ENCODE measurements around the gene RNF183.

RNF183 gene

GRCh38 chr9:113311961-113312360 lies 8.8 kb upstream of the RNF183 start:
- 60% methylated on average over 1 of the region's 3 CpGs for WGBS
- no peak overlapping the region for H3K14ac ChIP-seq (ENCODE audit: low read length in 2 of 2)
- H3K4me2 ChIP-seq (ENCODE audit: low read length, poor library complexity, severe bottlenecking), result no peak overlapping the region
- no peak overlapping the region for H2BK120ac ChIP-seq (ENCODE audit: low read depth, low read length)
- H3K9ac ChIP-seq (ENCODE audit: low read length), result no peak overlapping the region
- H2BK5ac ChIP-seq (ENCODE audit: low read depth, low read length, poor library complexity, severe bottlenecking), result no peak overlapping the region
- H3K18ac ChIP-seq (ENCODE audit: low read depth in 1 of 2, low read length in 2 of 2), result peak overlapping the region in 1 of 2 experiments; percentile 34
- no peaks in the 10 kb centered on the region for H3K27me3 ChIP-seq (ENCODE audit: control insufficient read depth in 1 of 2, insufficient read depth in 1 of 2, low read length in 2 of 2)
- DNase-seq, result no peak
- no peak overlapping the region for H3K23ac ChIP-seq (ENCODE audit: low read length in 2 of 2)
- no peak overlapping the region for H2BK12ac ChIP-seq (ENCODE audit: low read length in 2 of 2)
- H3K4ac ChIP-seq (ENCODE audit: low read depth in 1 of 2, low read length in 2 of 2), result no peak overlapping the region
- no peaks in the 10 kb centered on the region for H3K79me1 ChIP-seq (replicated peaks; ENCODE audit: low read length, poor library complexity, severe bottlenecking)
- H3K4me1 ChIP-seq (ENCODE audit: control insufficient read depth, insufficient read depth, low read depth, low read length), result peaks cover 4% of the 10 kb centered on the region
- no peaks in the 10 kb centered on the region for H3K9me3 ChIP-seq (ENCODE audit: control insufficient read depth, low read length)
- H2AFZ ChIP-seq (ENCODE audit: low read depth, low read length), result no peak overlapping the region
- H4K91ac ChIP-seq (ENCODE audit: low read length), result no peak overlapping the region
- H3K36me3 ChIP-seq (ENCODE audit: control insufficient read depth in 1 of 2, insufficient read depth in 2 of 2, low read depth in 1 of 2, low read length in 2 of 2), result peaks cover 0 to 8% of the 10 kb centered on the region in 2 experiments
- no peak overlapping the region for H2BK15ac ChIP-seq (ENCODE audit: low read depth, poor library complexity, severe bottlenecking)
- H2AK5ac ChIP-seq (ENCODE audit: low read length, severe bottlenecking), result no peak overlapping the region
- no peak overlapping the region for H3K27ac ChIP-seq (ENCODE audit: low read length, poor library complexity, severe bottlenecking)
- no peak overlapping the region for H3K4me3 ChIP-seq (ENCODE audit: insufficient read depth in 1 of 2, low read depth in 1 of 2, low read length in 2 of 2)
- H4K8ac ChIP-seq (ENCODE audit: low read length), result no peak overlapping the region

GRCh38 chr9:113310538-113310937 lies 7.4 kb upstream of the RNF183 start:
- Histone ChIP-seq H3K4me3 (ENCODE audit: insufficient read depth in 1 of 2, low read depth in 1 of 2, low read length in 2 of 2) (no peak overlapping the region), H3K27ac (ENCODE audit: low read length, poor library complexity, severe bottlenecking) (no peak overlapping the region), H2AFZ (ENCODE audit: low read depth, low read length) (no peak overlapping the region), H3K18ac (ENCODE audit: low read depth in 1 of 2, low read length in 2 of 2) (no peak overlapping the region), H3K14ac (ENCODE audit: low read length in 2 of 2) (no peak overlapping the region), H3K36me3 (ENCODE audit: control insufficient read depth in 1 of 2, insufficient read depth in 2 of 2, low read depth in 1 of 2, low read length in 2 of 2) (peaks cover 0 to 2% of the 10 kb centered on the region in 2 experiments), H3K9me3 (ENCODE audit: control insufficient read depth, low read length) (no peaks in the 10 kb centered on the region), H3K4me2 (ENCODE audit: low read length, poor library complexity, severe bottlenecking) (no peak overlapping the region), H3K4ac (ENCODE audit: low read depth in 1 of 2, low read length in 2 of 2) (no peak overlapping the region), H2BK15ac (ENCODE audit: low read depth, poor library complexity, severe bottlenecking) (no peak overlapping the region), H2BK5ac (ENCODE audit: low read depth, low read length, poor library complexity, severe bottlenecking) (no peak overlapping the region), H3K79me1 (replicated peaks; ENCODE audit: low read length, poor library complexity, severe bottlenecking) (no peaks in the 10 kb centered on the region), H3K4me1 (ENCODE audit: control insufficient read depth, insufficient read depth, low read depth, low read length) (peaks cover 4% of the 10 kb centered on the region), H3K9ac (ENCODE audit: low read length) (no peak overlapping the region), H2AK5ac (ENCODE audit: low read length, severe bottlenecking) (no peak overlapping the region), H2BK120ac (ENCODE audit: low read depth, low read length) (no peak overlapping the region), H4K8ac (ENCODE audit: low read length) (no peak overlapping the region), H3K27me3 (ENCODE audit: control insufficient read depth in 1 of 2, insufficient read depth in 1 of 2, low read length in 2 of 2) (no peaks in the 10 kb centered on the region), H4K91ac (ENCODE audit: low read length) (no peak overlapping the region), H3K23ac (ENCODE audit: low read length in 2 of 2) (no peak overlapping the region), H2BK12ac (ENCODE audit: low read length in 2 of 2) (no peak overlapping the region)
- 100% methylated on average over 2 of the region's 3 CpGs for WGBS
- no peak for DNase-seq

DNA sequence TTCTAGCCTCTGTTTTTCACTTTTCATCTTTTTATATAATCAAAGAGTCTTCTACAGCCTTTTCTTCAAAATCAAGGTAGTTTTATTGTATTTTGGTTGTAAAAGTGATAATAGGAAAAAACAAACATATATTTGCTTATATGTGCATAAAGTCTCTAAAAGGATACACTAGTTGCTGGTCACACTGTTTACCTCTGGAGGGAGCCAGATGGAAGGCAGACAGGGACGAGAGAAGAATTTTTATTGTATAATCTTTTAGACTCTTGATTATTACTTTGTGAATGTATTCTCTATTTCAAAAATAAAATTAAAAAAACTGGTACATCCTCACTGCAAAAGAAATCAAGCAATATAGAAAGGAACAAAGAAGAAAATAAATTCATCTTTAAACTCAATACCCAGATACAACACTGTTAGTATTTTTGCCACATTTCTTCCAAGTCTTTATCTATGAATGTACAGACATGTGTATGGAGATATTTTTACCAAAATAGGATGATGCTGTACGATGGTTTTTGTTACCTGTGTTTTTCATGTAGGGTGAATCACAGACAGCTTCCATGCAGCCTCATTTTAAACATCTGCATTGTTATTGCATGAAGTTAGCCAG lies 6.1 kb upstream of the RNF183 start:
- Histone ChIP-seq H3K27ac (ENCODE audit: low read length, poor library complexity, severe bottlenecking) (no peak overlapping the region), H2BK12ac (ENCODE audit: low read length in 2 of 2) (no peak overlapping the region), H3K4me1 (ENCODE audit: control insufficient read depth, insufficient read depth, low read depth, low read length) (peaks cover 4% of the 10 kb centered on the region), H2BK120ac (ENCODE audit: low read depth, low read length) (no peak overlapping the region), H2BK5ac (ENCODE audit: low read depth, low read length, poor library complexity, severe bottlenecking) (no peak overlapping the region), H3K27me3 (ENCODE audit: control insufficient read depth in 1 of 2, insufficient read depth in 1 of 2, low read length in 2 of 2) (no peaks in the 10 kb centered on the region), H3K18ac (ENCODE audit: low read depth in 1 of 2, low read length in 2 of 2) (no peak overlapping the region), H3K9me3 (ENCODE audit: control insufficient read depth, low read length) (no peaks in the 10 kb centered on the region), H3K23ac (ENCODE audit: low read length in 2 of 2) (no peak overlapping the region), H3K4me2 (ENCODE audit: low read length, poor library complexity, severe bottlenecking) (no peak overlapping the region), H2AK5ac (ENCODE audit: low read length, severe bottlenecking) (no peak overlapping the region), H4K8ac (ENCODE audit: low read length) (no peak overlapping the region), H4K91ac (ENCODE audit: low read length) (no peak overlapping the region), H3K9ac (ENCODE audit: low read length) (no peak overlapping the region), H3K14ac (ENCODE audit: low read length in 2 of 2) (no peak overlapping the region), H2BK15ac (ENCODE audit: low read depth, poor library complexity, severe bottlenecking) (no peak overlapping the region), H3K79me1 (replicated peaks; ENCODE audit: low read length, poor library complexity, severe bottlenecking) (no peaks in the 10 kb centered on the region), H2AFZ (ENCODE audit: low read depth, low read length) (no peak overlapping the region), H3K4me3 (ENCODE audit: insufficient read depth in 1 of 2, low read depth in 1 of 2, low read length in 2 of 2) (no peak overlapping the region), H3K36me3 (ENCODE audit: control insufficient read depth in 1 of 2, insufficient read depth in 2 of 2, low read depth in 1 of 2, low read length in 2 of 2) (no peaks in the 10 kb centered on the region), H3K4ac (ENCODE audit: low read depth in 1 of 2, low read length in 2 of 2) (no peak overlapping the region)
- peak; percentile 61 for DNase-seq
- WGBS, result no CpG with 5 or more reads among the region's 2 CpGs

DNA sequence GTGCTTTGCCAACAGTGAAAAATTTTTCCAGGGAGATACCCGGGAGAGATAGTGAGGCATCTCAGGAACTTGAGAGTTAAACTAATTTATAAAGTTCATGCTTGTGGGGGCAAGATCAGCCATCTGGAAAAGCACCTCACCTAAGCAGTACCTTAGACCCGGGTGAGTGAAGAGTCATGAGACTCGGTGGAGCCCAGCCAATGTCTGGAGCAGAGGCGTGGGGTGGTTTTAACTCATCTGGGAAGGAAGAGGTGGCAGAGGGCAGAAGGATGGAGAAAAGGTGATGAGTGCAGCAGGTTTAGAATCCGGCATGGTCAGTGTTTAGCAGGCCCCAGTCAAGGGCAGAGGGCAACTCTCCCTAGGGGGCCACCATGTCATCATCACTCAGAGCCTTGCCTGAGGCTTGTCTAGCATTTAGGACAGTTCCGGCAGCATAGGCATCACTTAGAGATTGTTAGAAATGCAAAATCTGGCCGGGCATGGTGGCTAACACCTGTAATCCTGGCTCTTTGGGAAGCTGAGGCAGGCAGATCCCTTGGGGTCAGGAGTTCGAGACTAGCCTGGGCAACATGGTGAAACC lies 4.3 kb upstream of the RNF183 start:
- Histone ChIP-seq H3K9ac (ENCODE audit: low read length) (no peak overlapping the region), H3K79me1 (replicated peaks; ENCODE audit: low read length, poor library complexity, severe bottlenecking) (no peaks in the 10 kb centered on the region), H3K14ac (ENCODE audit: low read length in 2 of 2) (no peak overlapping the region), H3K9me3 (ENCODE audit: control insufficient read depth, low read length) (no peaks in the 10 kb centered on the region), H4K8ac (ENCODE audit: low read length) (no peak overlapping the region), H2BK120ac (ENCODE audit: low read depth, low read length) (no peak overlapping the region), H3K4me1 (ENCODE audit: control insufficient read depth, insufficient read depth, low read depth, low read length) (peaks cover 8% of the 10 kb centered on the region), H3K18ac (ENCODE audit: low read depth in 1 of 2, low read length in 2 of 2) (no peak overlapping the region), H3K4me3 (ENCODE audit: insufficient read depth in 1 of 2, low read depth in 1 of 2, low read length in 2 of 2) (no peak overlapping the region), H2BK12ac (ENCODE audit: low read length in 2 of 2) (no peak overlapping the region), H2AK5ac (ENCODE audit: low read length, severe bottlenecking) (no peak overlapping the region), H3K27me3 (ENCODE audit: control insufficient read depth in 1 of 2, insufficient read depth in 1 of 2, low read length in 2 of 2) (peaks cover 4 to 6% of the 10 kb centered on the region in 2 experiments), H4K91ac (ENCODE audit: low read length) (no peak overlapping the region), H3K23ac (ENCODE audit: low read length in 2 of 2) (no peak overlapping the region), H2BK15ac (ENCODE audit: low read depth, poor library complexity, severe bottlenecking) (no peak overlapping the region), H2BK5ac (ENCODE audit: low read depth, low read length, poor library complexity, severe bottlenecking) (no peak overlapping the region), H3K4me2 (ENCODE audit: low read length, poor library complexity, severe bottlenecking) (no peak overlapping the region), H3K36me3 (ENCODE audit: control insufficient read depth in 1 of 2, insufficient read depth in 2 of 2, low read depth in 1 of 2, low read length in 2 of 2) (no peaks in the 10 kb centered on the region), H3K27ac (ENCODE audit: low read length, poor library complexity, severe bottlenecking) (no peak overlapping the region), H3K4ac (ENCODE audit: low read depth in 1 of 2, low read length in 2 of 2) (no peak overlapping the region), H2AFZ (ENCODE audit: low read depth, low read length) (no peak overlapping the region)
- DNase-seq, result no peak
- 83% methylated on average over 7 of the region's 8 CpGs for WGBS
